WTC11 (cell line): Measurements from ENCODE around the gene PGBD5. TPM values are rescaled to one million over a fixed set of nuclear protein-coding genes. Genes with fewer than 3 reads are reported as not detected.

ENCODE experiments used
- ATAC-seq: fragments of 200-7000 bp; cut with Tn5 transposase; 2 replicates; pipeline ENCODE4 v1.10.0; 2021; ENCODE audit warnings: mild to moderate bottlenecking, moderate library complexity
- CTCF ChIA-PET: fragments of 300-600 bp; sonication (Branson Sonifier 250); formaldehyde crosslinking; loops from one replicate; lab custom pipeline; 2021; ENCODE audit warnings: antibody characterized with exemption; lab: Charles Lee
- POLR2A ChIA-PET: fragments of 350-600 bp; sonication (Branson Sonifier 250); formaldehyde crosslinking; loops from one replicate; lab custom pipeline; 2021; ENCODE audit warnings: antibody characterized with exemption; lab: Charles Lee
- DNase-seq: peaks from one replicate; pipeline ENCODE4 v3.0.0; 2021; ENCODE audit warnings: low spot score
- H3K27ac Mint-ChIP-seq: 2 replicates; pipeline ENCODE4 v1.8.0; 2021; ENCODE audit warnings: mixed read lengths
- H3K27me3 Mint-ChIP-seq: 2 replicates; pipeline ENCODE4 v1.8.0; 2021; ENCODE audit warnings: low read depth, mild to moderate bottlenecking, moderate library complexity, mixed read lengths
- H3K36me3 Mint-ChIP-seq: 2 replicates; pipeline ENCODE4 v1.8.0; 2021; ENCODE audit warnings: mixed read lengths
- H3K4me1 Mint-ChIP-seq: 2 replicates; pipeline ENCODE4 v1.8.0; 2022; ENCODE audit warnings: mixed read lengths
- H3K4me3 Mint-ChIP-seq: 2 replicates; pipeline ENCODE4 v1.8.0; 2021; ENCODE audit warnings: mild to moderate bottlenecking, moderate library complexity, mixed read lengths
- H3K9me3 Mint-ChIP-seq: 2 replicates; pipeline ENCODE4 v1.8.0; 2021; ENCODE audit warnings: mixed read lengths
- AFF4 ChIP-seq: sonication (generic); formaldehyde crosslinking; IDR thresholded peaks from 2 replicates; pipeline ENCODE4 v1.8.1; 2023; ENCODE audit warnings: mild to moderate bottlenecking, missing genetic modification reagents, borderline replicate concordance
- ATF1 ChIP-seq: sonication (generic); formaldehyde crosslinking; IDR thresholded peaks from 2 replicates; pipeline ENCODE4 v1.8.1; 2023; ENCODE audit warnings: mild to moderate bottlenecking, moderate library complexity, missing genetic modification reagents
- CBFB ChIP-seq: sonication (generic); formaldehyde crosslinking; IDR thresholded peaks from 2 replicates; pipeline ENCODE4 v1.8.1; 2022; ENCODE audit warnings: mild to moderate bottlenecking, low read depth, missing genetic modification reagents
- CREM ChIP-seq: sonication (generic); formaldehyde crosslinking; IDR thresholded peaks from 2 replicates; pipeline ENCODE4 v1.8.1; 2022; ENCODE audit warnings: mild to moderate bottlenecking, missing genetic modification reagents, moderate library complexity
- E2F4 ChIP-seq: sonication (generic); formaldehyde crosslinking; IDR thresholded peaks from 2 replicates; pipeline ENCODE4 v1.8.1; 2022; ENCODE audit warnings: low read depth, mild to moderate bottlenecking, moderate library complexity, missing genetic modification reagents, borderline replicate concordance
- ELF4 ChIP-seq: sonication (generic); formaldehyde crosslinking; IDR thresholded peaks from 2 replicates; pipeline ENCODE4 v1.8.1; 2022; ENCODE audit warnings: low read depth, mild to moderate bottlenecking, moderate library complexity, missing genetic modification reagents
- ESRRA ChIP-seq: sonication (generic); formaldehyde crosslinking; IDR thresholded peaks from 2 replicates; pipeline ENCODE4 v1.8.1; 2022; ENCODE audit warnings: mild to moderate bottlenecking, missing genetic modification reagents, borderline replicate concordance
- FOXJ3 ChIP-seq: sonication (generic); formaldehyde crosslinking; IDR thresholded peaks from 2 replicates; pipeline ENCODE4 v1.9.0; 2021; ENCODE audit warnings: missing genetic modification reagents, mild to moderate bottlenecking, borderline replicate concordance
- GABPB1 ChIP-seq: sonication (generic); formaldehyde crosslinking; IDR thresholded peaks from 2 replicates; pipeline ENCODE4 v1.8.1; 2023; ENCODE audit warnings: mild to moderate bottlenecking, missing genetic modification reagents
- HMGXB4 ChIP-seq: sonication (generic); formaldehyde crosslinking; IDR thresholded peaks from 2 replicates; pipeline ENCODE4 v1.8.1; 2023; ENCODE audit warnings: mild to moderate bottlenecking, moderate library complexity, missing genetic modification reagents
- MAX ChIP-seq: sonication (generic); formaldehyde crosslinking; IDR thresholded peaks from 2 replicates; pipeline ENCODE4 v1.8.0; 2022; ENCODE audit warnings: mild to moderate bottlenecking, missing genetic modification reagents
- MYBL2 ChIP-seq: sonication (generic); formaldehyde crosslinking; IDR thresholded peaks from 2 replicates; pipeline ENCODE4 v1.8.1; 2023; ENCODE audit warnings: mild to moderate bottlenecking, moderate library complexity, missing genetic modification reagents
- OVOL2 ChIP-seq: fragments of 250-450 bp; sonication (Bioruptor Pico); IDR thresholded peaks from 2 replicates; pipeline ENCODE4 v1.9.0; 2021; ENCODE audit warnings: mild to moderate bottlenecking, borderline replicate concordance
- SMAD4 ChIP-seq: sonication (generic); formaldehyde crosslinking; IDR thresholded peaks from 2 replicates; pipeline ENCODE4 v1.8.0; 2022; ENCODE audit warnings: mild to moderate bottlenecking, missing genetic modification reagents
- SOX15 ChIP-seq: fragments of 250-450 bp; sonication (Bioruptor Pico); IDR thresholded peaks from 2 replicates; pipeline ENCODE4 v1.9.0; 2021; ENCODE audit warnings: mild to moderate bottlenecking
- STAT6 ChIP-seq: sonication (generic); formaldehyde crosslinking; conservative IDR thresholded peaks from 2 replicates; pipeline ENCODE4 v1.8.1; 2023; ENCODE audit warnings: mild to moderate bottlenecking, low read depth, missing genetic modification reagents, moderate library complexity
- TCF7 ChIP-seq: sonication (generic); formaldehyde crosslinking; IDR thresholded peaks from 2 replicates; pipeline ENCODE4 v1.8.0; 2022; ENCODE audit warnings: mild to moderate bottlenecking, low read depth, missing genetic modification reagents, moderate library complexity
- TEAD4 ChIP-seq: sonication (generic); formaldehyde crosslinking; IDR thresholded peaks from 2 replicates; pipeline ENCODE4 v1.8.0; 2022; ENCODE audit warnings: mild to moderate bottlenecking, missing genetic modification reagents
- TP53 ChIP-seq: sonication (generic); formaldehyde crosslinking; IDR thresholded peaks from 2 replicates; pipeline ENCODE4 v1.8.1; 2023; ENCODE audit warnings: mild to moderate bottlenecking, missing genetic modification reagents
- ZBTB21 ChIP-seq: sonication (generic); formaldehyde crosslinking; IDR thresholded peaks from 2 replicates; pipeline ENCODE4 v1.8.1; 2023; ENCODE audit warnings: mild to moderate bottlenecking, missing genetic modification reagents, borderline replicate concordance
- ZMAT4 ChIP-seq: fragments of 250-450 bp; sonication (Bioruptor Pico); IDR thresholded peaks from 2 replicates; pipeline ENCODE4 v1.9.0; 2021; ENCODE audit warnings: mild to moderate bottlenecking
- ZNF232 ChIP-seq: sonication (generic); formaldehyde crosslinking; IDR thresholded peaks from 2 replicates; pipeline ENCODE4 v1.8.0; 2022; ENCODE audit warnings: mild to moderate bottlenecking, missing genetic modification reagents
- ZNF532 ChIP-seq: fragments of 250-450 bp; sonication (Bioruptor Pico); IDR thresholded peaks from 2 replicates; pipeline ENCODE4 v1.9.0; 2021; ENCODE audit warnings: mild to moderate bottlenecking, borderline replicate concordance
- total RNA-seq: library from RNA; stranded (reverse); gene quantifications from 3 replicates; pipeline ENCODE4 v1.2.3, GENCODE V29; 2021

PGBD5 gene
- total RNA-seq, 1 experiment from 2014 or later = 23.8 TPM

- no peak for TF ChIP-seq AFF4
- no peak for TF ChIP-seq E2F4
- TF ChIP-seq ESRRA (CRISPR knock-in tag) = no peak
- no peak for TF ChIP-seq TP53 (CRISPR knock-in tag)
- no peak for TF ChIP-seq FOXJ3 (CRISPR knock-in tag)
- TF ChIP-seq MAX (CRISPR knock-in tag) = no peak
- TF ChIP-seq ATF1 (CRISPR knock-in tag) = no peak
- TF ChIP-seq STAT6 (CRISPR knock-in tag) = no peak
- TF ChIP-seq ZMAT4 (CRISPR knock-in tag) = no peak
- TF ChIP-seq ZNF232 (CRISPR knock-in tag) = no peak
- TF ChIP-seq SOX15 = no peak
Observed at GRCh38 chr1:230303069-230303468, 123.1 kb downstream of the PGBD5 start (continued).

- ChIA-PET POLR2A (no interaction called here), CTCF (interaction anchor here (1.1 to 1.5 kb wide), 3 partner anchors 11 to 134 kb away, joined by 3 to 4 read pairs (median 3); no protein-coding TSS in a partner anchor)
- DNase-seq = no peak
- Mint-ChIP-seq H3K9me3 (no peaks in the 10 kb centered on the region), H3K27me3 (no peaks in the 10 kb centered on the region), H3K36me3 (no peaks in the 10 kb centered on the region), H3K4me3 (no peak overlapping the region), H3K27ac (no peak overlapping the region), H3K4me1 (no peaks in the 10 kb centered on the region)
- no peak for ATAC-seq
- TF ChIP-seq ZMAT4 (CRISPR knock-in tag) (no peak), OVOL2 (no peak), CBFB (CRISPR knock-in tag) (no peak), ELF4 (no peak), SMAD4 (CRISPR knock-in tag) (no peak), ZNF532 (CRISPR knock-in tag) (no peak), HMGXB4 (CRISPR knock-in tag) (no peak), TEAD4 (no peak), TCF7 (no peak), CREM (CRISPR knock-in tag) (no peak), ZBTB21 (CRISPR knock-in tag) (no peak), MYBL2 (CRISPR knock-in tag) (no peak), GABPB1 (CRISPR knock-in tag) (no peak)
Observed at GRCh38 chr1:230301822-230302221, 124.3 kb downstream of the PGBD5 start.
